NCI-H748 treated with DMSO at 0.1 percent for 48 hours (cell line): ENCODE data around the gene MYH14.

Experiments used
- DNase-seq: peaks from one replicate; lab custom pipeline; 2025; lab: John Stamatoyannopoulos, UW

Gene MYH14

GRCh38 chr19:50258918-50259372 is 55.5 kb downstream of the MYH14 start:
- DNase-seq, result no peak

DNA sequence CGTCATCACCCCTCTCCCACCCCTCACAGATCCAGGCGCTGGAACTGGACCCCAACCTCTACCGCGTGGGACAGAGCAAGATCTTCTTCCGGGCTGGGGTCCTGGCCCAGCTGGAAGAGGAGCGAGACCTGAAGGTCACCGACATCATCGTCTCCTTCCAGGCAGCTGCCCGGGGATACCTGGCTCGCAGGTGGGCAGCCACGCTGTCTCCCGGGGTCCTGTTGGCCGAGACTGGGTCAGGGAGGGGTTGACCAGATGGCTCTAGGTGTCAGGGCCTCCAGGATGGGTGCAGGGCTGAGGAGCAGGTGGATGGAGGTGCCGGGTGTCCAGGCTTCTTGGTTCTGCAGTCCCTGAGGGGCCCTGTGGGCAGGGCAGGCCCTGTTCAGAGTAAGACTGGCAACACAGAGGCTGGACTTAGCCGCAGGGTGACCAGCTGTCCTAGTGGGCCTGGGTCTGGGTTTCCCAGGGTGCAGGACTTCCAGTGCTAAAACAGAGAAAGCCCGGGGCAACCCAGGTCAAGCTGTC is 58.1 kb downstream of the MYH14 start:
- DNase-seq, result no peak

DNA sequence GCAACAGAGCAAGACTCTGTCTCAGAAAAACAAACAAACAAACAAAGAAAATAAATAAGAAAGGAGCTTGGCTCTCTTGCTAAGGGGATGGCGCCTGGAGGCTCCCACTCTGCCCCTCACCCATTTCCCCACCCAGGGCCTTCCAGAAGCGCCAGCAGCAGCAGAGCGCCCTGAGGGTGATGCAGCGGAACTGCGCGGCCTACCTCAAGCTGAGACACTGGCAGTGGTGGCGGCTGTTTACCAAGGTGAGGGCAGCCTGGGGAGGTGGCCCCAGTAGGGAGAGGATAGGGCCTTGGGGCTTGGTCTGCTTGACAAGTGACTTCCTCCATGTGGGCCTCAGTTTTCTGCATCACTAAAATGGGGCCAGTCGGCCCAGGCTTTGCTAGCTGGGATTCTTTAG is 59.8 kb downstream of the MYH14 start:
- no peak for DNase-seq

- no peak for DNase-seq
Observed at GRCh38 chr19:50264483-50265186, 61.2 kb downstream of the MYH14 start.

- no peak for DNase-seq
Observed at GRCh38 chr19:50266041-50266440, 62.6 kb downstream of the MYH14 start.

- DNase-seq, result no peak
Observed at GRCh38 chr19:50266896-50267295, 63.5 kb downstream of the MYH14 start.

DNA sequence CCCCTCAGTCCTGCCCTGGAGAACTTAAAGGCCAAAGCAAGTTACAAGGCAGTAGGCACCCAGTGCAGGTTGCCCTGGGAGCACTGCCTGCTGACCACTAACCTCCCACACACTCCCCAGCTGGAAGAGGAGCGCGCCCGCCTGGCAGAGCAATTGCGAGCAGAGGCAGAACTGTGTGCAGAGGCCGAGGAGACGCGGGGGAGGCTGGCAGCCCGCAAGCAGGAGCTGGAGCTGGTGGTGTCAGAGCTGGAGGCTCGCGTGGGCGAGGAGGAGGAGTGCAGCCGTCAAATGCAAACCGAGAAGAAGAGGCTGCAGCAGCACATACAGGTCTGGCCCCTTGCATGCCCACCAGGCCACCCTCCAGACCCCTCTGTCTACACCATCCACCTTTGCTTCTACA is 64.6 kb downstream of the MYH14 start:
- no peak for DNase-seq

GRCh38 chr19:50268501-50268900 is 65.1 kb downstream of the MYH14 start:
- no peak for DNase-seq

DNA sequence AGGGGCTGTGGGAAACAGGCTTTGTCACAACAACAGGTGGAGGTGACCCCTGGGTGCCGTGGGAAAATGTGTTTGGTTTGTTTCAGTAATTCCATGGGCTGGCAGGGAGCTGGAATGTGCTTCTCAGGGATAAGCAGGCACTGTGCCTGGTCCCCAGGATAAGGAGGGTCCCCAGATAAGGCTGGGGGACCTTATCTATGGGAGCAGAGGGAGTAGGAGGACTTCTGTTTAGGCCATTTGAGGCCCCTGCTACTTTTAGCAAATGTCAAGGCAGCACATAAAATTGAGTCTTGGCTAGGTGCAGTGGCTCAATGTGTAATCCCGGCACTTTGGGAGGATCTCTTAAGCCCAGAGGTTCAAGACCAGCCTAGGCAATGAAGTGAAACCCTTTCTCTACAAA is 66.2 kb downstream of the MYH14 start:
- DNase-seq, result no peak

DNA sequence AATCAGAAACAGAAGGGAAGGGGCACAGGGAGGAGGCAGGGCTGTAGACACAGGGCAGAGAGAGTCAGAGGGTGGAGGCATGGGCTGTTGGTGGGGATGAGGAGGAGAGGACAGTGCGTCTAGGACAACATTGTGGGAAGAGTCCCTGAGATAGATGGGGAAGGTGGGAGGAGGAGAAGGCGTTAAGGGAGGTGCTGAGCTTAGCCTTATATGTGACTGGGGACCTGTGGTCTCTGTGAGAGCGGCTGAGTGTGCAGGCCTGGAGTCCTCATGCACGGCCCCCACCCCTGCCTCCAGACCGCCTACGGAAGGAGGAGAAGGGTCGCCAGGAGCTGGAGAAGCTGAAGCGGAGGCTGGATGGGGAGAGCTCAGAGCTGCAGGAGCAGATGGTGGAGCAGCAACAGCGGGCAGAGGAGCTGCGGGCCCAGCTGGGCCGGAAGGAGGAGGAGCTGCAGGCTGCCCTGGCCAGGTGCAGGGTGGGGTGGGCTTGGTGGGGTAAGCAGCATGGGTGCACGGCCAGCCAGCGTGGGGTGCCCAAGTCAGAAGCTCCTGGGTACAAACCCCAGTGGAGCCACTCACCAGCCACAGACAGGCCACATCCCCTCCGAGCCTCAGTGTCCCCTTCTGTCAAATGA is 69.0 kb downstream of the MYH14 start:
- DNase-seq, result no peak

GRCh38 chr19:50273821-50274220 is 70.4 kb downstream of the MYH14 start:
- DNase-seq, result no peak

- no peak for DNase-seq
Observed at GRCh38 chr19:50275577-50276368, 72.4 kb downstream of the MYH14 start.

- no peak for DNase-seq
Observed at GRCh38 chr19:50276370-50277063, 73.1 kb downstream of the MYH14 start.

DNA sequence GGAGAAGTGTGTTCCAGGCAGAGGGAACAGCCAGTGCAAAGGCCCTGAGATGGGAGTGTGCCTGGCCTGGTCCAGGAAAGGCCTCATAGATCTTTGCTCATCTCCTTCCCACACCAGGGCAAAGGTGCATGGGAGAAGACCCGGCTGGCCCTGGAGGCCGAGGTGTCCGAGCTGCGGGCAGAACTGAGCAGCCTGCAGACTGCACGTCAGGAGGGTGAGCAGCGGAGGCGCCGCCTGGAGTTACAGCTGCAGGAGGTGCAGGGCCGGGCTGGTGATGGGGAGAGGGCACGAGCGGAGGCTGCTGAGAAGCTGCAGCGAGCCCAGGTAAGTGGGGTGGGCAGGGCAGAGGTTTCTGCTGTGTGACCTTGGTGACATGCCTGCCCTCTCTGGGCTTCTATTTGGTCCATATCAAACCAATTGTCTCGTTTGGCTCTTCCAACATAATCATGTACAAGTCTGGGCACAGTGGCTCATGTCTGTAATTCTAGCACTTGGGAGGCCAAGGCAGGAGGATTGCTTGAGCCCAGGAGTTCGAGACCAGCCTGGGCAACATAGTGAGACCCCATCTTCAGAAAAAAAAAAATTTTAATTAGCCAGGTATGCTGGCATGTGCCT is 74.7 kb downstream of the MYH14 start:
- no peak for DNase-seq

DNA sequence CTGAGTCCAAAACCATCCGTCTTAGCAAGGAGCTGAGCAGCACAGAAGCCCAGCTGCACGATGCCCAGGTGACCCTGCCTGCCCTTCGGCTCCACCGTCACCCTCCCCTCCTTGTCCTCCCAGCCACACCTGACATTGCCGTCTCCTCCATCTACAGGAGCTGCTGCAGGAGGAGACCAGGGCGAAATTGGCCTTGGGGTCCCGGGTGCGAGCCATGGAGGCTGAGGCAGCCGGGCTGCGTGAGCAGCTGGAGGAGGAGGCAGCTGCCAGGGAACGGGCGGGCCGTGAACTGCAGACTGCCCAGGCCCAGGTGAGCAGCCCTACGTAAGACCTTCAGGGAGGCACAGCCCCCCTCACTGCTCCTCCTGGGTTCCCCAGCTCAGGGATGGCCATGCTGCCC is 76.7 kb downstream of the MYH14 start:
- no peak for DNase-seq

- no peak for DNase-seq
Observed at GRCh38 chr19:50280983-50281382, 77.6 kb downstream of the MYH14 start.

DNA sequence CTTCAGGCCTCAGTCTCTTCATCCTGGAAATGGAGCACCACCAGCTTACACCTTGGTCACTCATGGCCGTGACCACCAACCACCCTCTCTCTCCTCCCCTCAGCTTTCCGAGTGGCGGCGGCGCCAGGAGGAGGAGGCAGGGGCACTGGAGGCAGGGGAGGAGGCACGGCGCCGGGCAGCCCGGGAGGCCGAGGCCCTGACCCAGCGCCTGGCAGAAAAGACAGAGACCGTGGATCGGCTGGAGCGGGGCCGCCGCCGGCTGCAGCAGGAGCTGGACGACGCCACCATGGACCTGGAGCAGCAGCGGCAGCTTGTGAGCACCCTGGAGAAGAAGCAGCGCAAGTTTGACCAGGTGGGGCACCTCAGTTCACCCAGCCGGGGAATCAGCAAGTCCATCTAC is 78.1 kb downstream of the MYH14 start:
- DNase-seq, result no peak

DNA sequence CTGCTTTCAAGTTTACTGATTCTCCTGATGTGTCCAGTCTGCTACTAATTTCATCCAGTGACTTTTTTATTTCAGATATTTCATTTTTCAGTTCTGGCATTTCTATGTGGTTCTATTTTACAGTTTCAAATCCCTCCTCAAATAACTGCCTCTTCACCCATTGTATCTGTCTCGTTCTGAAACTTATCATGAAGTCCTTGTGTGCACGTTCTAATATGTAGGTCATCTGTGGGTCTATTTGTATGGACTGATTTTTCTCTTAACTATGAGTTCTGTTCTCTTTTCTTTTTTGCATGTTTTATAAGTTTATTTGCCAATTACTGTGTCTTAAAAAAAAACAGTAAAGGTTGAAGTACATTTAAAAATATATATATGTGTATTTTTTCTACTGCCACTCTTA is 82.4 kb downstream of the MYH14 start:
- no peak for DNase-seq

- DNase-seq, result no peak
Observed at GRCh38 chr19:50286443-50286842, 83.0 kb downstream of the MYH14 start.

GRCh38 chr19:50287331-50287730 is 83.9 kb downstream of the MYH14 start:
- no peak for DNase-seq

- DNase-seq, result no peak
Observed at GRCh38 chr19:50288954-50289353, 85.5 kb downstream of the MYH14 start.

GRCh38 chr19:50290011-50290410 is 86.6 kb downstream of the MYH14 start:
- DNase-seq, result no peak
